ENCODE results near the gene CLDN11.

DNA sequence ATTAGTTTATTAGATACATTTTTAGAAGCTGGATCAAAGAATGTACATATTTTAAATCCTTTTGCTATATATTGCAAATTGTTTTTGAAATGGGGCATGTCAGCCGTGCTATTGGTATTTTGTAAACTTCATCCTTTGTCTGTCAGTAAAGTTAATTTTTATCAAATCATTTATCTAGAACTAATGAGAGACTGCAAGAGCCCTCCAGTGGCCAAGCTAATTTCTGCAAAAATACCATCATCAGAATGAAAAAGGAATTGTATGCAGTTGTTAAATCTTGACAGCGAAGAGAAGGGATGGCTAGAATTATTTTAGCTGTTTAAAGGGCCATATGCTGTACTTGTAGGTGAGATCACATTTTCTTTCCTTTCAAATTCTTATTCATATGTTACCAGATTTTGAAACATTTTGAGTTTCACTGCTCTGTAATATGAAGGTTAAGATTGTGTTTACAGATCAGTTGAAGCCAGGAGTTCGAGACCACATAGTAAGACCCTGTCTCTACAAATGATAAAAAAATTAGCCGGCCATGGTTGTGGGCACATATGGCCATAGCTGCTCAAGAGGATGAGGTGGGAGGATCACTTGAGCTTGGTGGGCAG is 8.1 kb upstream of the CLDN11 start:
- TF ChIP-seq GATA3 (IDR thresholded peaks at IDR 0.05; ENCODE audit: low read depth, low read length): no peak
- TF ChIP-seq GATA2 (IDR thresholded peaks at IDR 0.05; ENCODE audit: low read depth, low read length): no peak
